ENCODE results near the gene SLC25A23.

GRCh38 chr19:6466526-6467248 lies 7.1 kb upstream of the SLC25A23 start:
- TF ChIP-seq CTCF (IDR thresholded peaks at IDR 0.05) (no peak), POLR2A (IDR thresholded peaks at IDR 0.05) (no peak)
